ENCODE data around the gene LAMC1.
"Not testable (repeated sequence)": the region's sequence is repeated elsewhere in the genome, so short reads cannot be mapped to it uniquely, and the experiment has no call there.

Gene LAMC1

DNA sequence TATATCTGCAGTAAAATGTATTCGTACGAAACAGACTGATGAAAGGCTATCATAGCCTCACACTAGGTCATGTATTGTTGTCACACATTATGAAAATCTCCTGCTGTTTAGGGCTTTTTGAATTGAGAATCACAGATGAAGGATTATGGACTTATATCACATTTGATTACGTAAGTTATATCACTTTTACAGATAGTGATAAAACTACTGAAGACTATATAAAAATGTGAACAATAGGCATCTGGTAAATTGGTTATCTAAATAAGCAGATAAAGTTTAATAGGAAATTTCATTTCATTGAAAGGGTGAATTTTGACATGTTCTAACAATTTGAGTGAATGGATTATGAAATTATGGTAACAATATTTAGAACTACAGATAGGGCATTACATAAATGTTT is 20.0 kb downstream of the LAMC1 start:
- DNase-seq = no peak
- no peak for TF ChIP-seq POLR2A (IDR thresholded peaks at IDR 0.05; ENCODE audit: low read length)

DNA sequence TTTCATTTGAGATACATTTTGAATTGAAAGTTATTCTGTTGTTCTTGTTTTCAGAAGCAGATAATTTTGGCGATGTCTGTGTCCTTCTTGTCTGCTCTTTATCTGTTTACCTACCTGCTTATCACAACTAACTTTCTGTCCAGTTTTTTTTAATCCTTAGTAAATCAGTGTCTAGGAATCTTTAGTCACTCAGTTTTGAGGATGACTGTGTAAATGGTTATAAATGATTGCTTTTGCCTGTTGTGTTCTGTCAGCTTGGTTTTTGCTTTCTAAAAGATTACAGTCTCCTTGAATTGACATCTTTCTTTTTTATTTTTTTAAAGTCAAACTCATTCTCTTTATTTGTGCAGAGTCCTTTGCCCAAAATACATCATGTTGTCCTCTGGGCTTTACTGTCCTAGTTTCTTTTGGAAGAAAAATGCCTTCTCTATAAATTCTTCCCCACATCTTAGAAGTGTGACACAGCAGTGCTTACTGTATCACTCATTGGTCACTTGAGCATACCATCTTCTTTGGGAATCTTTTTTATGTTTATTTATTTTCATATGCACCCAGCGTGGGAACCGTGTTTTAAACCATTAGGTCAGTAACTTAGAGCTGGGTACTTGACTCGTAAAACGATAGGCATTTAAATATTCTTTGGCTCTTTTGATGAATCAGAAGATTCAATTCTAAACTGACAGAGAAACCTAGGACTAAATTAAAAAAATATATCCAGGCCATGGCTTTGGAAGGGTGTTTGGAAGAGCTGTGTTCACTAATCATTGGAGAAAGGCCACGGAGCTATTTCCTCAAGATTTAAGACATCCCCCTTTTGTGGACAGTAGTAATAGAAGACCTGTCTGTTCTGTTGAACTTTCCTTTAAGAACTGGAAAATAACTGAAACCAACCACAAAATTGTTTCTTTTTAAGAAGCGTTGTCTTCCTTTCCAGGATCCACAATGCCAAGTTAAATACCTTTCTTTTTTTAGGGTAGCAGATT is 20.9 kb downstream of the LAMC1 start:
- no peak for TF ChIP-seq GATA1 (IDR thresholded peaks at IDR 0.05; ENCODE audit: low read depth, low read length)
- no peak for TF ChIP-seq POLR2A (IDR thresholded peaks at IDR 0.05; ENCODE audit: low read length)
- no peak for DNase-seq

- DNase-seq = no peak
- TF ChIP-seq POLR2A (IDR thresholded peaks at IDR 0.05; ENCODE audit: low read length) (no peak), GATA1 (IDR thresholded peaks at IDR 0.05; ENCODE audit: low read depth, low read length) (no peak)
Observed at GRCh38 chr1:183044893-183045649, 21.9 kb downstream of the LAMC1 start.

DNA sequence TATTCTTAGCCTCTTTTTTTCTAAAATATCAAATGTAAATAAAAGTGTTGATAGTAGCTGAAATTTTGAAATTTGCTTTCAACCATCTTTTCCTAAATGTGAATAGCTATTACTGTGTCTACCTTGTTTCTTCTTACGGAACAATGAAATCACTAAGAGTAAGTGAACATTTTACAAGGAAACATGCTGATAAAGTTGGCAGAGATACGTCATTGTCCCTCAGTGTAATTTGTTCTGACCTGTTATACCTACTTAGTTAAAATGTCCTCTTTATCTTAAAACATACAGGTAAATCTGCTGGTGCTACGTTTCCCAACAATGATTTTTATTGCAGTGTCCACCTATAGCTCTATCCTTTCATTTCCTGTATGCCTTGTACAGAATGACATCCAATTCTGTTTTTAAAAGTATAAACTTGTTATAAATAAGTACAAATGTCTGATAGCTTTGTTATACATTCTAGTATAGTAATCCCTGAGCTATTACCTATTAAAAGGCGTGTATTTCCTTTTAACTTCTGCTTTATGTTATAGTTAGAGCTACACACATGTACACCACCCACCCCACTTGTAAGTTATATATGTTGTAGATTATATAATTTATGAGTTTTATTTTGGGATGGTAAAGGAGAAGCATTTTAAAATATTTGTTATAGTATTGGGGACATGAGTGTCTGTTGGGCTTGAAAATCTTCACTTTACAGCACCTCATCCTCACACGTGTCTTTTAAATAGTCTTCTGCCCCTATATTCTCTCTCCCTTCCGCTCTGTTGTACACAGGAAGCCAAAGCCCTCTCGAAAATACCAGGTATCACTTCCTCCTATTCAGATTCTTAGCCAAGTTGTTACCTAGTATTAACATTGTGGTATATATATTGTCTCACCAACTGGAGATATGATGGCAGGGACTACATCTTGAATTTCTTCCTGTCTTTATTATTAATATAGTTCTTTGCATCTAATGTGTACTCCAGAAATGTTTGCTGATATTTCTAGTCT is 25.2 kb downstream of the LAMC1 start:
- no peak for DNase-seq
- no peak for TF ChIP-seq POLR2A (IDR thresholded peaks at IDR 0.05; ENCODE audit: low read length)
- TF ChIP-seq GATA1 (IDR thresholded peaks at IDR 0.05; ENCODE audit: low read depth, low read length) = no peak

- TF ChIP-seq POLR2A (IDR thresholded peaks at IDR 0.05; ENCODE audit: low read length) (no peak), GATA1 (IDR thresholded peaks at IDR 0.05; ENCODE audit: low read depth, low read length) (no peak)
- DNase-seq = no peak
Observed at GRCh38 chr1:183051546-183051945, 28.3 kb downstream of the LAMC1 start.

GRCh38 chr1:183052861-183053260 is 29.6 kb downstream of the LAMC1 start:
- TF ChIP-seq GATA1 (IDR thresholded peaks at IDR 0.05; ENCODE audit: low read depth, low read length) = no peak
- no peak for TF ChIP-seq POLR2A (IDR thresholded peaks at IDR 0.05; ENCODE audit: low read length)
- DNase-seq = no peak

- DNase-seq = no peak
- TF ChIP-seq POLR2A (IDR thresholded peaks at IDR 0.05; ENCODE audit: low read length) (no peak), GATA1 (IDR thresholded peaks at IDR 0.05; ENCODE audit: low read depth, low read length) (no peak)
Observed at GRCh38 chr1:183058851-183059502, 35.8 kb downstream of the LAMC1 start.

DNA sequence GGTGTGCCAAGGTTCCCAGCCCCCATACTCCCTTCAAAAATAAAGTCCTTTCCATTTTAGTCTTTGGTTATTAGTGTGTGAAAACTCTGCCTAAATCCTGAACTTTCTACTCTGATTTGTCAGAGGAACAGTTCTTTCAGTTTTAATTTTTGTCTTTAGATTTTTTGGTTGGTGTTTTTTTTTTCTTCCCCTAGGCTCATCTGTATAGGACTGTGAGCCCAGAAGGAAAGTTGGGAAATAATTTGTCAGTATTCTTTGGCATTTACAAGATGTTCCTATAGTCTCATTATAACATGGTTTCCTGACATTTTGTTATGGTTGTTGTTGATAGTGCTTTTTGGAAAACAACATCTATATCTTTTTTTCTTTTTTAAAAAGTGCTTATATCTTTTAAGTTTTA is 38.0 kb downstream of the LAMC1 start:
- TF ChIP-seq GATA1 (IDR thresholded peaks at IDR 0.05; ENCODE audit: low read depth, low read length) = no peak
- no peak for TF ChIP-seq POLR2A (IDR thresholded peaks at IDR 0.05; ENCODE audit: low read length)
- no peak for DNase-seq

GRCh38 chr1:183063349-183063748 is 40.1 kb downstream of the LAMC1 start:
- no peak for DNase-seq
- TF ChIP-seq GATA1 (IDR thresholded peaks at IDR 0.05; ENCODE audit: low read depth, low read length) (no peak), POLR2A (IDR thresholded peaks at IDR 0.05; ENCODE audit: low read length) (no peak)

DNA sequence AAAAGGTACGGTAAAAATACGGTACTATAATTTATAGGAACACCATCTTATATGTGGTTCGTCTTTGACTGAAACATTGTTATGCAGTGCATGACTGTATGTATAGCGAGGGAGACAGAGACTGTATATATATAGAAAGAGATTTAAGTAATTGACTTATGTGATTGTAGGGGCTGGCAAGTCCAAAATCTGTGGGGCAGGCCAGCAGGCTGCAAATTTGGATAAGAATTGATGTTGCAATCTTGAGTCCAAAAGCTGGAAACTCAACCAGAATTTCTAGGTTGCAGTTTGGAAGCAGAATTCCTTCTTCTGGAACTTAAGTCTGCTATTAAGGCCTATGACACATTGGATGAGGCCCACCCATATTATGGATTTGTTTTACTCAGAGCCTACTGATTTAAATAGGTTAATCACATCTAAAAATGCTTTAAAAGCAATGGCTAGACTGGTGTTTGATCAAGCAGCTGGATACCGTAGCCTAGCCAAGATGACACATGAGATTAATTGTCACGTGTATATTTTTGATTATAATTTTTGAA is 42.0 kb downstream of the LAMC1 start:
- DNase-seq = no peak
- TF ChIP-seq GATA1 (IDR thresholded peaks at IDR 0.05; ENCODE audit: low read depth, low read length) = no peak
- no peak for TF ChIP-seq POLR2A (IDR thresholded peaks at IDR 0.05; ENCODE audit: low read length)

- DNase-seq = not testable (repeated sequence)
Observed at GRCh38 chr1:183066432-183066831, 43.2 kb downstream of the LAMC1 start.

DNA sequence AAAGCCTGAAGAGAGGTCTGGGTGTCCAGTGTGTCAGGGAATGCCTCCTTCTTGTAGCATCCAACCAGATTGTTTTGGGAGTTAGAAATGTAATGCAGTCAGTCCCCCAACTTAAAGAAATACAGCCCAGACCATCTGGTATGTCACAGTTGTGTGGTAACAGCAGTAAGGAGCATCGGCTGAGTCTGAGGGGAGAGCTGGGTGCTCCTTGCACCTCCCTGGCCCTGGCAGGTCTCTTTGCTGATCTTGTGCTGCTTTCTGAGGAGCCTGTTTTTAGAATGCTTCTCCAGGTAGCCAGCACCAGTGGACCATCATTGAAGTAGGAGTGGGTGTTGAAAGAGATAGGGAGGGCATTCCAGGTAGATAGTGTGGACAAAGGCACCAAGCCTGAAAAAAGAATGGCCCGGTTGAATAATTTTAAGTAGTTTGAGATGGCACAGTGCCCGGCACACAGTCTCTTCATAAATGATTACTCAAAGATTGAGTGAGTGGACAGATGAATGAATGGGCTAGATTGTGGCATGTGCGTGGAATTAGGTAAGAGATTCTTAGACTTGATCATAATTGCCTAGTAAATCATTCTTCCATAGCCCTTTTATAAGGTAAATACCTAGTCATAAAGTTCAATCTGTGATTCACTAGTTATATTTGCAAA is 46.5 kb downstream of the LAMC1 start:
- TF ChIP-seq POLR2A (IDR thresholded peaks at IDR 0.05; ENCODE audit: low read length) (no peak), GATA1 (IDR thresholded peaks at IDR 0.05; ENCODE audit: low read depth, low read length) (no peak)
- DNase-seq = no peak

Measured in erythroblast (primary cell).